ENCODE data around the gene SDC3. TPM values are rescaled to one million over a fixed set of nuclear protein-coding genes. Genes with fewer than 3 reads are reported as not detected.

The SDC3 gene
- polyA plus RNA-seq, 4 donors, result 0.67 to 36.1 (median 13.4) TPM

DNA sequence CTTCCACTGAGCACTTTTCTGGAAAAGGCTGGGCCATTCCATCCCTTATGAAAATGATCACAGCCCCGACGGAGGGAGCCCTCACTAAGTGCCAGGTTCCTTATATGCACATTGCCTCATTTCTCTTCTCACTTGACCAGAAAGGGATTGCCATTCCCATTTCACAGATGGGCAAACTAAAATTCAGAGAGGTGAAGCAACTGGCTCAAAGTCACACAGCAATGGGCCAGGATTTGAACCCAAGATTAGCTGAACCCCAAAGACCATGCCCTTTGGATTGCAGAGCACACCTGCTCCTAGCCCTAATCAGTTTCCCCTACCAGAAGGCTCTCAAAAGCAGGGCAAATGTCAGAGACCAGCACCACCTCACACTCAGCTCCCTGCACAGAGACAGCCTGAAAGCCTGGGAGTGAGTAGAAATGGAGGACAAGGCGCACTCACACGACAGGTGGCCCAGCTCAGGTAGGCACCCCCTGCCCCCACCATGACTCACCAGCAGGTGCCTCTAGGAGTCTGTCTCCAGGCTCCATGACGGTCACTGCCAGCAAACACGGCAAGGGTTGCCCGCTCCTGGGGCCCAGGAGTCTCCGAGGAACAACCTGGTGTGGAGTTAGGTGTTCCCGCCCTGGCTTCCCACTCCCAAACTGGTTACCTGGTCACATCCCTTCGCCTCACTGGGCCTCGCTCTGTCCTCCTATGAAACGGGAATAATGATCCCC is 21.7 kb downstream of the SDC3 start:
- no peaks in the 10 kb centered on the region for H3K27me3 ChIP-seq (ENCODE audit: control insufficient read depth in 3 of 3, insufficient read depth in 3 of 3, low read length in 3 of 3)
- peaks cover 0 to 7% (median 0%) of the 10 kb centered on the region in 3 donors for H3K36me3 ChIP-seq (ENCODE audit: control insufficient read depth in 3 of 3, insufficient read depth in 2 of 3, low read depth in 1 of 3, low read length in 3 of 3)
- 57 to 78% (median 63%) methylated on average over 12 of the region's 12 CpGs for WGBS, 3 donors
- peaks cover 0 to 40% (median 0%) of the 10 kb centered on the region in 3 donors for H3K4me1 ChIP-seq (ENCODE audit: control insufficient read depth in 3 of 3, insufficient read depth in 2 of 3, low read depth in 1 of 3, low read length in 2 of 3)
- no peak overlapping the region for H3K4me3 ChIP-seq (ENCODE audit: low read depth in 1 of 3, low read length in 3 of 3)
- no peak for FAIRE-seq
- peak in 1 of 2 donors; percentile 37 for DNase-seq
- no peaks in the 10 kb centered on the region for H3K9me3 ChIP-seq (ENCODE audit: control insufficient read depth in 2 of 2, insufficient read depth in 1 of 2, low read depth in 1 of 2, low read length in 1 of 2)
- H3K27ac ChIP-seq (ENCODE audit: low read depth in 1 of 3, low read length in 2 of 3), result peak overlapping the region in 1 of 3 donors; percentile 66

DNA sequence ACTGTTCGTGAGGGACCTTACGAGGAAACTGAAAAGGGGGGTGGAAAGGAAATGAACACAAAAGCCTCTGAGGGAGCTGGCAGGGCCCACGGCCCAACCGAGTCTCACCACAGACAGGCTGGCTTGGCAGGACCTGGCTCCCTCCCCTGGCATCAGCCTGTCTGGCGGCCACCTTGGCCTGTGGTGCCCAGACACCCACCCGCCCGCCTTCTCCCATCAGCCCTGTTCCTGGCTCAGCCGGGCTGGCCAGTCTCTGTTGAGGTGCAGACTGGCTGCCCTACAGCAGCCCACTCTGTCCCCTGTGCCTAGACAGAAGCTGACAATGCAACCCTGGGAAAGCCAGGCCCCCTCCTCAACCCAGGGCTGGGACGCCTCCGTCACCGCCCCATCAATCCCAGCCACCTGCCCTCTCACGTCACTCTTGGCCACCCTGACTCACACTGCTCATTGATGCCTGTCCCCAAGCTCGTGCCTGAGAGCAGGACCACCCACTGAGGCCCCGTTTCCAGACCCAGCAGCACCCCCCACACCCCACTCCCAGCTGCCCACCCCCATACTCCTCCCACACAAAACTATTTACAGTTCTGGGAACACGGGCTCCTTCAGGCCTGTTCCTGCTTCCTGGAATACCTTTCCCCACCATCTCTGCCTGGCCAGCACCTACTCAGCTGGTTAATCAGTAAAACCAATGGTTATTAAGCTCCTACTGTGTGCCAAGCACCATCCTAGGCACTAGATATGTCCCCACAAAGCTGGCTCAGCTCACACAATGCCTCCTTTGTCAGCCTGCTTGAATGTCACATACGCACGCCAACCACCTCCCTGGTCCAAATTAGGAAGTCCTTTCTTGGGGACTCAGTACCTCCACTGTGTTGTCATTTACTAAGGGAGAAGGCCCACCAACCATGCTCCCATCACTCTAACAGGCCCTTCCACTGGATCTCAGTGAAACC is 22.7 kb downstream of the SDC3 start:
- WGBS, 3 donors, result 67 to 70% (median 68%) methylated on average over 17 of the region's 17 CpGs
- DNase-seq (no peak), FAIRE-seq (no peak)
- Histone ChIP-seq H3K27me3 (ENCODE audit: control insufficient read depth in 3 of 3, insufficient read depth in 3 of 3, low read length in 3 of 3) (no peaks in the 10 kb centered on the region), H3K9me3 (ENCODE audit: control insufficient read depth in 2 of 2, insufficient read depth in 1 of 2, low read depth in 1 of 2, low read length in 1 of 2) (no peaks in the 10 kb centered on the region), H3K36me3 (ENCODE audit: control insufficient read depth in 3 of 3, insufficient read depth in 2 of 3, low read depth in 1 of 3, low read length in 3 of 3) (peaks cover 0 to 7% (median 0%) of the 10 kb centered on the region in 3 donors), H3K4me3 (ENCODE audit: low read depth in 1 of 3, low read length in 3 of 3) (no peak overlapping the region), H3K27ac (ENCODE audit: low read depth in 1 of 3, low read length in 2 of 3) (peak overlapping the region in 1 of 3 donors; percentile 17), H3K4me1 (ENCODE audit: control insufficient read depth in 3 of 3, insufficient read depth in 2 of 3, low read depth in 1 of 3, low read length in 2 of 3) (peaks cover 0 to 29% (median 0%) of the 10 kb centered on the region in 3 donors)

DNA sequence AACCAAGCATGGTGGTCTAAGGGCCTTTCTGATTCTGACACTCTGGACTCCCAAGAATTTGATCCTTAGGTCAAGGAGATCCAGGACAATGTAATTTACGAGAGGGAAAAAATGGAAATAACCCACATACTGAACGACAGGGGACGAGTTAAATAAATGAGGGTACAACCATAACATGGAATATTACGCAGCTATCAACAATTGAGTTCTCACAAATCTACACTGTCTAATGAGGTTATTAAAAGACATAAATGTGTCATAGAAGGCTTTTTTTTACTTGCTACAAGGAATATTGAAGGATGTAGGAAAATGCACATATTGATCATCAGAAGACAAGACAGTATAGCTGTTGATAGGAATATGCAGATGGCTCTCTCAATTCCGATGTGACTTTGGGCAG is 23.8 kb downstream of the SDC3 start:
- Histone ChIP-seq H3K9me3 (ENCODE audit: control insufficient read depth in 2 of 2, insufficient read depth in 1 of 2, low read depth in 1 of 2, low read length in 1 of 2) (no peaks in the 10 kb centered on the region), H3K27ac (ENCODE audit: low read depth in 1 of 3, low read length in 2 of 3) (no peak overlapping the region), H3K4me3 (ENCODE audit: low read depth in 1 of 3, low read length in 3 of 3) (no peak overlapping the region), H3K36me3 (ENCODE audit: control insufficient read depth in 3 of 3, insufficient read depth in 2 of 3, low read depth in 1 of 3, low read length in 3 of 3) (peaks cover 0 to 7% (median 0%) of the 10 kb centered on the region in 3 donors), H3K4me1 (ENCODE audit: control insufficient read depth in 3 of 3, insufficient read depth in 2 of 3, low read depth in 1 of 3, low read length in 2 of 3) (peaks cover 0 to 22% (median 0%) of the 10 kb centered on the region in 3 donors), H3K27me3 (ENCODE audit: control insufficient read depth in 3 of 3, insufficient read depth in 3 of 3, low read length in 3 of 3) (no peaks in the 10 kb centered on the region)
- WGBS, 3 donors, result 89 to 94% (median 93%) methylated on average over 5 of the region's 5 CpGs
- FAIRE-seq (no peak), DNase-seq (no peak)

GRCh38 chr1:30883389-30884172 is 25.0 kb downstream of the SDC3 start:
- H3K4me1 ChIP-seq (ENCODE audit: control insufficient read depth in 3 of 3, insufficient read depth in 2 of 3, low read depth in 1 of 3, low read length in 2 of 3), result peaks cover 0 to 23% (median 0%) of the 10 kb centered on the region in 3 donors
- H3K4me3 ChIP-seq (ENCODE audit: low read depth in 1 of 3, low read length in 3 of 3), result no peak overlapping the region
- no peaks in the 10 kb centered on the region for H3K9me3 ChIP-seq (ENCODE audit: control insufficient read depth in 2 of 2, insufficient read depth in 1 of 2, low read depth in 1 of 2, low read length in 1 of 2)
- no peak for DNase-seq
- WGBS, 3 donors, result 72 to 82% (median 81%) methylated on average over 17 to 18 of the region's 18 CpGs
- peaks cover 0 to 7% (median 0%) of the 10 kb centered on the region in 3 donors for H3K36me3 ChIP-seq (ENCODE audit: control insufficient read depth in 3 of 3, insufficient read depth in 2 of 3, low read depth in 1 of 3, low read length in 3 of 3)
- no peak for FAIRE-seq
- H3K27me3 ChIP-seq (ENCODE audit: control insufficient read depth in 3 of 3, insufficient read depth in 3 of 3, low read length in 3 of 3), result no peaks in the 10 kb centered on the region
- H3K27ac ChIP-seq (ENCODE audit: low read depth in 1 of 3, low read length in 2 of 3), result no peak overlapping the region

GRCh38 chr1:30882678-30883388 is 25.7 kb downstream of the SDC3 start:
- Histone ChIP-seq H3K4me1 (ENCODE audit: control insufficient read depth in 3 of 3, insufficient read depth in 2 of 3, low read depth in 1 of 3, low read length in 2 of 3) (peaks cover 0 to 17% (median 0%) of the 10 kb centered on the region in 3 donors), H3K9me3 (ENCODE audit: control insufficient read depth in 2 of 2, insufficient read depth in 1 of 2, low read depth in 1 of 2, low read length in 1 of 2) (no peaks in the 10 kb centered on the region)
- WGBS, 3 donors, result 79 to 87% (median 81%) methylated on average over 14 of the region's 14 CpGs

GRCh38 chr1:30881319-30882181 is 27.0 kb downstream of the SDC3 start:
- H3K36me3 ChIP-seq (ENCODE audit: control insufficient read depth in 3 of 3, insufficient read depth in 2 of 3, low read depth in 1 of 3, low read length in 3 of 3), result peaks cover 0 to 19% (median 0%) of the 10 kb centered on the region in 3 donors
- no peaks in the 10 kb centered on the region for H3K9me3 ChIP-seq (ENCODE audit: control insufficient read depth in 2 of 2, insufficient read depth in 1 of 2, low read depth in 1 of 2, low read length in 1 of 2)
- 72 to 82% (median 76%) methylated on average over 25 of the region's 25 CpGs for WGBS, 3 donors
- no peaks in the 10 kb centered on the region for H3K27me3 ChIP-seq (ENCODE audit: control insufficient read depth in 3 of 3, insufficient read depth in 3 of 3, low read length in 3 of 3)
- DNase-seq (no peak), FAIRE-seq (no peak)
- no peak overlapping the region for H3K27ac ChIP-seq (ENCODE audit: low read depth in 1 of 3, low read length in 2 of 3)
- H3K4me3 ChIP-seq (ENCODE audit: low read depth in 1 of 3, low read length in 3 of 3), result no peak overlapping the region
- peaks cover 0 to 10% (median 0%) of the 10 kb centered on the region in 3 donors for H3K4me1 ChIP-seq (ENCODE audit: control insufficient read depth in 3 of 3, insufficient read depth in 2 of 3, low read depth in 1 of 3, low read length in 2 of 3)

More at GRCh38 chr1:30882678-30883388, 25.7 kb downstream of the SDC3 start:
- DNase-seq, result no peak
- FAIRE-seq, result no peak
- H3K4me3 ChIP-seq (ENCODE audit: low read depth in 1 of 3, low read length in 3 of 3), result no peak overlapping the region
- no peak overlapping the region for H3K27ac ChIP-seq (ENCODE audit: low read depth in 1 of 3, low read length in 2 of 3)
- peaks cover 0 to 13% (median 0%) of the 10 kb centered on the region in 3 donors for H3K36me3 ChIP-seq (ENCODE audit: control insufficient read depth in 3 of 3, insufficient read depth in 2 of 3, low read depth in 1 of 3, low read length in 3 of 3)
- H3K27me3 ChIP-seq (ENCODE audit: control insufficient read depth in 3 of 3, insufficient read depth in 3 of 3, low read length in 3 of 3), result no peaks in the 10 kb centered on the region

DNA sequence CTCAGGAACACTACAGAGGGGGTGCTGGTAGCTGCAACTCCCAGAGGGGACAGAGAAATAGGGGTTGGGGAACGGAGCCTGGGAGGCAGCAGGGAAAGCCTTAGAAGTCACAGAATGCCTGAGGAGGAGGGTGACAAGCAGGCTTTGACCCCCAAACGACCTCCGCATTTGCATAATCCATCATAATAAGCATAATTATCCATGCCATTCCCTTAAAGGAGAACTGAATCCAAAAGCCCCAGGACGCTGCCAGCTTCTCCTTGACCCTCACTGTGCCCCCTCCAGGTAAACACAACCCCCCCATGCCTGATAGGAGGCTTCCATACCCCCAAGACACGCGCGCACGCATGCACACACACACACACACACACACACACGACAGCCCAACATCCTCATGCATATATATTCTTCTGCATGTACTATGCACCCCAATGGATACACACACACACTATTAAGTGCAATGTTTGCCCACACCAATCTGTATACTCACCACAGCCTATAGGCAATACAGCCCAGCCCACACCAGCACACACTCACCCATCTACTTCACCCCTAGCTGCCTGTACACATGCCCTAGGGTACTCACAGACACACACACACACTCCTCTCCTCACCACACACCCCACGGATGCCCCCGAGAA is 27.8 kb downstream of the SDC3 start:
- Histone ChIP-seq H3K27ac (ENCODE audit: low read depth in 1 of 3, low read length in 2 of 3) (no peak overlapping the region), H3K4me1 (ENCODE audit: control insufficient read depth in 3 of 3, insufficient read depth in 2 of 3, low read depth in 1 of 3, low read length in 2 of 3) (peaks cover 0 to 10% (median 0%) of the 10 kb centered on the region in 3 donors), H3K9me3 (ENCODE audit: control insufficient read depth in 2 of 2, insufficient read depth in 1 of 2, low read depth in 1 of 2, low read length in 1 of 2) (no peaks in the 10 kb centered on the region), H3K27me3 (ENCODE audit: control insufficient read depth in 3 of 3, insufficient read depth in 3 of 3, low read length in 3 of 3) (no peaks in the 10 kb centered on the region), H3K4me3 (ENCODE audit: low read depth in 1 of 3, low read length in 3 of 3) (no peak overlapping the region), H3K36me3 (ENCODE audit: control insufficient read depth in 3 of 3, insufficient read depth in 2 of 3, low read depth in 1 of 3, low read length in 3 of 3) (peaks cover 0 to 27% (median 0%) of the 10 kb centered on the region in 3 donors)
- WGBS, 3 donors, result 72 to 80% (median 75%) methylated on average over 11 of the region's 11 CpGs
- FAIRE-seq (no peak), DNase-seq (no peak)

All from small intestine (tissue), 7 donors.